Frontal cortex (tissue), 4 donors: ENCODE results near the gene MPZL2. TPM values are rescaled to one million over a fixed set of nuclear protein-coding genes. Genes with fewer than 3 reads are reported as not detected.
"Not testable (repeated sequence)": the region's sequence is repeated elsewhere in the genome, so short reads cannot be mapped to it uniquely, and the experiment has no call there.

Source experiments
- DNase-seq, 2 donors: peaks; one replicate each; pipeline ENCODE4 v3.0.0; 2012; ENCODE audit warnings: low spot score in 2 of 2
- FAIRE-seq: peaks from 2 replicates; lab custom pipeline; 2012; peaks lifted over from hg19 to GRCh38; lab: Jason Lieb, UNC
- total RNA-seq: library from RNA; depleted of rRNA; stranded (reverse); fragments of >200 nt; gene quantifications from one replicate; pipeline ENCODE4 v1.2.3, GENCODE V29; 2014
- donor health status: control.
- donor health status: control.
- donor health status: control.

The MPZL2 gene
- total RNA-seq: 1.6 TPM

GRCh38 chr11:118263695-118264568 lies at the start of gene MPZL2:
Gene MPZL2 (minus strand): TSS chr11:118264297. CDS start chr11:118264153, 144 bp downstream.
- DNase-seq (no peak), FAIRE-seq (no peak)

DNA sequence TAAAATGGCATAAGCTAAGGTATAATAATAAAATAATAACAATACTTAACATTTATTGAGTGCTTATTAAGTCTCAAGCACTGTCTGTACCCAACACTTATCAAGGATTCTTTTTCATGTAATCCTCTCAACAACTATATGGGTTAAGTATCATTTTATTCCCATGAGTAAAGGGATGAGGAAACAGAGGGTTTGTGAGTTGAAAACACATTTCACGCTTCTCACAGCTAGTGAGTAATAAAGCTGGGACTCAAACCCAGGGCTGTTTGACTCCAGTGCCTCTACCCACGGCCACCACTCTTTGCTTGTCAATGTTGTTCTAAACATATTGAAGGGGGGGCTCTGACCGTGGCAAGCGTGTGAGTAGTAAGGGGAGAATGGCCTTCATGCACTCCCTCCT lies 49.1 kb upstream of the MPZL2 start:
- DNase-seq (no peak), FAIRE-seq (no peak)

GRCh38 chr11:118312328-118312727 lies 48.2 kb upstream of the MPZL2 start:
- no peak for DNase-seq
- FAIRE-seq: no peak

GRCh38 chr11:118311518-118311917 lies 47.4 kb upstream of the MPZL2 start:
- DNase-seq: no peak
- FAIRE-seq: no peak

- FAIRE-seq (no peak), DNase-seq (no peak)
Measured at GRCh38 chr11:118310781-118311485, 46.8 kb upstream of the MPZL2 start.

DNA sequence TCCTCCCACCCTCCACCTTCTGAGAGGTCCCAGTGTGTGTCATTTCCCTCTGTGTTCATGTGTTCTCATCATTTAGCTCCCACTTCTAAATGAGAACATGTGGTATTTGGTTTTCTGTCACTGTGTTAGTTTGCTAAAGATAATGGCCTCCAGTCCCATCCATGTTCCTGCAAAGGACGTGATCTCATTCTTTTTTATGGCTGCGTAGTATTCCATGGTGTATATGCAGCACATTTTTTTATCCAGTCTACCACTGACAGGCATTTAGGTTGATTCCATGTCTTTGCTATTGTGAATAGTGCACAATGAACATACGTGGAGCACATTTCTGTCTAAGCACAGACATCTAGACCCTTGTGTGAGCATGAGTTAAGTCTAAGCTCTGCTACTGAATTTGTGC lies 46.2 kb upstream of the MPZL2 start:
- FAIRE-seq (no peak), DNase-seq (no peak)

DNA sequence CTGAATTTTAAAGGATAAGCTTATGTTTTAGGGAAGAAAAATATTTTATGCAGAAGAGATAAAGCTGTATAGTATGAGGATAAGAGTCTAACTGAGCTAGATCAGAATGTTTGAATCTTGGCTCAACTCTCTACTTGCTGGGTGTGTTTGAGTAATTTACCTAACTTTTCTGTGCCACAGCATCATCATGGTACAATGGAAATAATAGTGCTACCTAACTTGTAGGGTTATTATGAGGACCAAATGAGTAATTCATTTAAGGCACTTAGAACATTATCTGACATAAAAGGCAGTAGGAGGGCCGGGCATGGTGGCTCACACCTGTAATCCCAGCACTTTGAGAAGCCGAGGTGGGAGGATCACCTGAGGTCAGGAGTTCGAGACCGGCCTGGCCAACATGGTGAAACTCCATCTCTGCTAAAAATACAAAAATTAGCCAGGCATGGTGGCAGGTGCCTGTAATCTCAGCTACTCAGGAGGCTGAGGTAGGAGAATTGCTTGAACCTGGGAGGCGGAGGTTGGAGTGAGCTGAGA lies 45.0 kb upstream of the MPZL2 start:
- not testable (repeated sequence) for FAIRE-seq, DNase-seq

DNA sequence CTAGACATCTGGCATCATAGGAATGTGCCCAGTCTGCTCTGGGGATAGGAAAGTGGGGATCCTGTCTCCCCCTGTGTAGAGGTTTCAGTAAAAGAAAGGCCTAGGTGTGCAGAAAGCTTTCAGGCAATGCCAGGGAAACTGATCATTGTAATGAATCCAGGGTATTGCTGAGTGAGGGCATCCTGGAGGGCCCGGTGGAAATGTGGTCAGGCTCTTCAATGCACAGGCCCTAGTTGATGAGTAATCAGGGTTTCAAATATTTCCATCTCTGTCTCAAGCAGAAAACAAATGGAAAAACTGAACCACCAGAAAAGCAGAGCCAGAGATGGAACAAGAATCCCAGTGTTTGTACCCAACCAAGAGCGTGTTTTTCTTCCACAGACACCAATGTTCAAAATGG lies 42.5 kb upstream of the MPZL2 start:
- FAIRE-seq (no peak), DNase-seq (no peak)

DNA sequence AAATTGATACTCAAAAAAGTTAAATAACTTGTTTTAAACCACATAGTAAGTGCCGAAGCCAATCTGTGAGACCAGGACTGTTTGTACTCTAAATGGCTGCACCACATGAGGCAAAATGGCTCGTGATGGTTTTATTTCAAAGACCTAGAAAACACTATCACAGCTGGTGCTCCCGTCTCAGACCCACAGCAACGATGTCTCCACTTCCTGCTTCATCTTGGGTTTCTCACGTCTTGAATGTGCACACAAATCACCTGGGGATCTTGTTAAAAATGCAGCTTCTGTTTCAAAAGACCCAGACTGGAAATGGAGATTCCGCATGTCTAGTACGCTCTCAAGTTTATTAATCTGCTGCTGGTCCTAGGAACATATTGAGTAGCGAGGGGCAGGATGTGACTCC lies 41.6 kb upstream of the MPZL2 start:
- DNase-seq (no peak), FAIRE-seq (no peak)

DNA sequence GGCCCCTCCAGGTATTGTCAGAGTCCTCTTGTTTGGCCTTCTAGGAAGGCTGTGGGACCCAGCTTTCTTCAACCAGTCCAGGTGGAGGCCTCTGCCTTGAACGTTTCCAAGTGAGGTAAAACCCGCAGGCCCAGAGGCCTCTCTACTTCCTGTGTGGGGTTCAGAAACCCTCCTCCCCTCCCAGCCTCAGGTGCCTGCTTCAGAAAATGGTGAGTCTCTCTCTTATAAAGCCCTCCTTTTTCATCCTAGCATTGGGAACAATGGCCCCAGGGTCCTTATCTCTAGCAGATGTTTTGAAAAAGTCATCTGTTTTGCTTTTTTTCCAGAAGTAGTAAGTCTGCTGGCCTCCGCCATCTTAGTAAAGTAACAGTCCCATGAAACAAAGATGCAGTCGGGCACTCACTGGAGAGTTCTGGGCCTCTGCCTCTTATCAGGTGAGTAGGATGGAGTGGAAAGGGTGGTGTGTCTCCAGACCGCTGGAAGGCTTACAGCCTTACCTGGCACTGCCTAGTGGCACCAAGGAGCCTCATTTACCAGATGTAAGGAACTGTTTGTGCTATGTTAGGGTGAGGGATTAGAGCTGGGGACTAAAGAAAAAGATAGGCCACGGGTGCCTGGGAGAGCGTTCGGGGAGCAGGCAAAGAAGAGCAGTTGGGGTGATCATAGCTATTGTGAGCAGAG lies 40.6 kb upstream of the MPZL2 start, which contains the start of gene CD3E:
TSS of gene CD3E (plus strand) at position 163 of the 681 bp plus-strand sequence. CDS start at position 386, 223 bp downstream.
- no peak for DNase-seq
- FAIRE-seq: no peak

GRCh38 chr11:118304227-118304567 lies 40.1 kb upstream of the MPZL2 start:
- FAIRE-seq (no peak), DNase-seq (no peak)

DNA sequence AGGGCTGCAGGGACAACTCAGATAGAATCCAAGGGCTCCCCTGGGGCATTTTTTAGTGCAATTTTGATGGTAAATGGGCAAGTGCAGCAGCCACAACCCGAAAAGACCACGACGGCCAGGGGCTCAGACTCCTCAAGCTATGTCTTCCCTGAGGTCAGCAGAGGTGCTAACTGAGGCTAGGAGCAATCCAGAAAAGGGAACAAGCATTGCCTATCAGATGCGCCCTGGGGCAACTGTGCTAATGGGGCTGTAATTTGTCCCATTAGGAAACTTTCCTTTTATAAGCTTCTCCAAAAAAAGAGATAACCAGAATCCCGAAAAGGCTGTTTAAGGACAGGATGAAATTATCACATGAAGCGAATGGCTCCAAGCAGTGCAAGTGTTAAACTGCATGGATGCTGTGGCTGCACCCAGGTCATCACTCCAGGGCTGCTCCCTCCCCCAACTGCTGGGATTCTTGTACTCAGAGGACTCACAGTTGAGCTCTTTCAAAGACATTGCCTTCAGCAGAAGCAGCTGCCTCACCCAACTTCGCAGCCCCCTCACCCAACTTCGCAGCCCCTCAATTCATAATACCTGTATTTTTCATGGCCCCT lies 37.6 kb upstream of the MPZL2 start:
- FAIRE-seq: no peak
- no peak for DNase-seq

DNA sequence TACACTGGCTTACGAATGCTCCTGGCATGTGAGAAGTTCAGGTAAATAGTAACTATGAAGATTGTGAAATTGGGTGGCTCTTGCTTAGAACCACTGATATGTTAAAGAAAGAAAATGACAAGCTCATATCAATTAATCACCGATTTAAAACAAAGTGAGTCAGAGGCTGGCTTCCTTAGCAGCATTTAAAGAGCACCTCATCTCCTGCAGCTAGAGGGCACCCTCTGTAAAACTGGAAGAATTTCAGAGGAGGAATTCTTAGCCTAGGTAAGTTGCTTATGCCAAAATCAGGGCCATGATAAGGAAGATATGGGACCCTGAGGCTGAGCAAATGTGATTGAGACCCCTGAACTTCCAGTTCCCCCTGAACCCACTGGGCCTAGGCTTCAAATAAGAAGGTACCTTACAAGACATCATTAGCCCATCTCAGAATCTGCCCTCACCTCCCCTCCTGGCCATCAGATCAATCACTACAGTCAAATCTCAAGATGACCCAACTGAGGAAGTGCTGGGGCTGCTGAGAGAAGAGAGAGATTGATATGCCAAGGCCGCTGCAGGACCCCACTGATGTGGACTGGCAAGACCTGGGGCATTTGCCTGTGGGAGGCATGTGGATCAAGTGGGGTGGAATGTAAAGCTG lies 31.8 kb upstream of the MPZL2 start:
- FAIRE-seq: no peak

DNA sequence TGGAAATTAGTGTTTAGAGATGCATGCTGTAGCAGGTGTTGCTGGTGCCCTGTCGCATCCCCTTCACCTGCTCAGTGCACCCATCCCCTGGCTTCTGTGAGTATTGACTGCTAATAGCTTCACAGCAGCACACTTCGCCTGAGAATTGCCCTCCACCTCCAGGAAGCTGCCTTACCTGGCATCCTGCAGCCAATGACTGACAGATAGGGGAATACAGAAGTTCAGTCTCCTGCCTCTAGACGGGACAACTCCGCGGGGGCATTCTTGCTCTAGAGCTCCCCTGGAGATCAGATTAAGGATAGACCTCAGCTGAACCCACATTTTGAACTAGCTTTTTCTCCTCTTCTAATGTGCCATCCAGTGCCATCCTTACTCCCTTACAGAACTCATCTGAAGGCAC lies 31.1 kb upstream of the MPZL2 start:
- DNase-seq (no peak), FAIRE-seq (no peak)

More for the DNA sequence above, 31.8 kb upstream of the MPZL2 start:
- DNase-seq: no peak

GRCh38 chr11:118294053-118294452 lies 30.0 kb upstream of the MPZL2 start:
- no peak for FAIRE-seq

GRCh38 chr11:118291477-118292135 lies 27.5 kb upstream of the MPZL2 start:
- FAIRE-seq: no peak
- DNase-seq: no peak

More at GRCh38 chr11:118294053-118294452, 30.0 kb upstream of the MPZL2 start:
- no peak for DNase-seq

DNA sequence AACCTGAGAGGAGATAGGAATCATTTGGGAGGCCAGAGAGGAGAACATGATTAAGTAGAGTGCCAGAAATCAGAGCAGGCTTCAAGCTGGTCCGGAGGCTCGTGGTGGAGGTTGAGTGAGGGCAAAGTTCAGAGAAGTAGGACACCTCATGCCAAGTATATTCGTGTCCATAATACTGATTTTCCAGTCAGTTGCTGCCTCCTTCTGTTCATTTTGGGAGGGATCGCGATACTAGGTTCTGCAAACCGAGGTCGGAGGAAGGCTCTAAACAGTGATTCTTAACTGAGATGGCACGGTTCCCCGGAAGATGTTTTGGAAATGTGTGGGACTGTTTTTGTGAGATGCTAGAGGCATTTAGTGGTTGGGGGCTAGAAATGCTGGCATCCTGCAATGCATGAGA lies 26.8 kb upstream of the MPZL2 start:
- no peak for FAIRE-seq

GRCh38 chr11:118289401-118289800 lies 25.3 kb upstream of the MPZL2 start:
- DNase-seq (no peak), FAIRE-seq (no peak)

More for the DNA sequence above, 26.8 kb upstream of the MPZL2 start:
- peak in 1 of 2 donors; percentile 24 for DNase-seq

- DNase-seq: no peak
- no peak for FAIRE-seq
Measured at GRCh38 chr11:118287006-118287405, 22.9 kb upstream of the MPZL2 start.
